Measurements from ENCODE around the gene SEC16B.

DNA sequence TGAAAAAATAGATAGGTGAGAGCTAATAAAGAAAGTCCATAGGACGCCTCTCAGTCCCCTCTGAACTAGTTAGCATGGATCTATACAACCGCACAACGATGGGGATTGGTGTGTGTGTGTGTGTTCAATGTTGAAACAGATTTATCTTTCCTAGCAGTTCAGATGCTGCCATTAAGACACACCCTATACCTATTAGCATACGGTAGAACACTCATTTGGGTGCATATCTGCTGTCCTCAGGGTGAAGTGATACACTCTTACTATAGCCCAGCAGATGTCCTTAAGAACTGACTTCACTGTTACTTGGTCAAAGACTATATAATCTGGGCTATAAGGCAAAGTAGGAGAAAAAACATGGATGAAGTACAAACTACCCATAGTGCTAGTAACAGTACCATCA is 4.6 kb downstream of the SEC16B start:
- no peak for TF ChIP-seq GATA2 (IDR thresholded peaks at IDR 0.05; ENCODE audit: low read depth, low read length)
- TF ChIP-seq GATA3 (IDR thresholded peaks at IDR 0.05; ENCODE audit: low read depth, low read length), result no peak
